Fibroblast of lung (primary cell): ENCODE measurements around the gene NODAL.

Source experiments
- CTCF ChIP-seq, 2 donors: IDR thresholded peaks in 1 of 2; conservative IDR thresholded peaks in 1 of 2; 1 replicate in 1 of 2; 2 replicates in 1 of 2; pipeline ENCODE4 v1.5.1; 2011 to 2012; ENCODE audit warnings: low read length in 2 of 2, control low read depth in 1 of 2, inconsistent platforms in 1 of 2, low read depth in 1 of 2, mild to moderate bottlenecking in 1 of 2
- EZH2 ChIP-seq: IDR thresholded peaks from 2 replicates; pipeline ENCODE4 v1.5.1; 2012; ENCODE audit warnings: low read length, control low read depth, mild to moderate bottlenecking; ENCODE audit errors: missing control alignments

GRCh38 chr10:70482982-70483760 lies 41.7 kb upstream of the NODAL start:
- TF ChIP-seq CTCF (conservative IDR thresholded peaks at IDR 0.05 in 1 of 2, IDR thresholded peaks at IDR 0.05 in 1 of 2; ENCODE audit: low read depth in 1 of 2, low read length in 2 of 2) (no peak), EZH2 (no peak)
